DLD1 (cell line): ENCODE data around the gene HOXD10.

Experiments
- in situ Hi-C: cut with HindIII; loops from 2 replicates; pipeline ENCODE4 v1.10.0; 2017; ENCODE audit warnings: low sequenced_read_pairs

Gene HOXD10

DNA sequence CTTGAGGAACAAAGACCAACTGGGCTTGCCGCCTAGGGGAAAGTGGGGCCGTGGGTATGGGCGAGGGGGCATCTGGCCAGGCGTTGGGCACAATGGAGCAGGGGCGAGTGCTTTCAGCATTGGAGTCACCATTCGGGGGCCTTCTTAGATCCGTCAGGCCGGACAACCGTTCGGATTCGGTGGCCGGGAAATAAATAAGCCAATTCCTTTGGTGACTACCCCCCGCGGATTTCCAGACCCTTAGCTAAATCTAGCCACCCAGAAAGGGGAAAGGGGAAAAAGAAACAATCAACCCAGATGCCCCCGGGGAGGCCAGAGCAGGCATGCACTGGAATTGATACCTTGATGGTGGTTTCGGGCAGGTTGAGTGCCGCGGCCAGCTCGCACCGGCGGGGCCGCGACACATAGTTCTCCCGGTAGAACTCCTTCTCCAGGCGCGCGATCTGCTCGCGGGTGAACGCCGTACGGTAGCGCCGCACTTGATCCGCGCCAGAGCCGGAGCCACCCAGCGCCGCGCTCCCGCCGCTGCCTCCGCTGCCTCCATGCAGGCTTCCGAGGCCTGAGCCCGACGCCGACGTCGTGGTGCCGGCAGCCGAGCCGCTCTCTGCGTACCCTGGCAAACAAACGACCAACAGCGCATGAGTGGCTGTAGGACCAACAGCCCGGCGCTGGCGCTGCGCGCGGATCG is 34.6 kb upstream of the HOXD10 start:
- in situ Hi-C loops = no loop called here

- in situ Hi-C loops = no loop called here
Observed at GRCh38 chr2:176082525-176082823, 34.1 kb upstream of the HOXD10 start.

GRCh38 chr2:176082824-176083751 is 33.5 kb upstream of the HOXD10 start:
- in situ Hi-C loops = no loop called here

- in situ Hi-C loops = no loop called here
Observed at GRCh38 chr2:176083796-176084261, 32.7 kb upstream of the HOXD10 start, which contains the start of gene EVX2. TSS of gene EVX2 (minus strand) at chr2:176083962. CDS start at chr2:176083776, 186 bp downstream.

DNA sequence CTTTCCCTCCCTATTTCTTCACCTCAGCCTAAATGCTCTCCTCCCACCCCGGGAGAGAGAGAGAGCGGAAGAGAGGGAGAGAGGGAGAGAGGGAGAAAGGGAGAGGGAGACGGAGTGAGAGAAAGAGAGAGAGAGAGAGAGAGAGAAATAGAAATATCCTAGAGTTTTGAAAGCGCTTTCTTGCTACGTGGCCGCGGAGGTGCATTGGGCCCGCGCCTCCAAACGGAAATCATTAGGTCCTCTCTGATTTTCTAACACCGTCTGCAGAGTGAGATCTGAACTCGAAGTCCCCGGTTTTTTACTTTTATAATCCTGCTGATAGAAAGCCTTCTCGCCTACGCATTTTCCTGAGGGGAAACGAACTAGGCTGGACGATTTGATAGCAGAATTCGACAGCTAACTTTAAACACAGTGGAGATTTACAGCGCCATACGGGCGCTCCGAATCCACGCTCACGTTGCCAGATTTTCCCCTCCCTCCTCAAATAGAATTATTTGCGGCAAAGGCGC is 31.9 kb upstream of the HOXD10 start:
- in situ Hi-C loops = no loop called here

- in situ Hi-C loops = no loop called here
Observed at GRCh38 chr2:176085120-176085788, 31.3 kb upstream of the HOXD10 start.

DNA sequence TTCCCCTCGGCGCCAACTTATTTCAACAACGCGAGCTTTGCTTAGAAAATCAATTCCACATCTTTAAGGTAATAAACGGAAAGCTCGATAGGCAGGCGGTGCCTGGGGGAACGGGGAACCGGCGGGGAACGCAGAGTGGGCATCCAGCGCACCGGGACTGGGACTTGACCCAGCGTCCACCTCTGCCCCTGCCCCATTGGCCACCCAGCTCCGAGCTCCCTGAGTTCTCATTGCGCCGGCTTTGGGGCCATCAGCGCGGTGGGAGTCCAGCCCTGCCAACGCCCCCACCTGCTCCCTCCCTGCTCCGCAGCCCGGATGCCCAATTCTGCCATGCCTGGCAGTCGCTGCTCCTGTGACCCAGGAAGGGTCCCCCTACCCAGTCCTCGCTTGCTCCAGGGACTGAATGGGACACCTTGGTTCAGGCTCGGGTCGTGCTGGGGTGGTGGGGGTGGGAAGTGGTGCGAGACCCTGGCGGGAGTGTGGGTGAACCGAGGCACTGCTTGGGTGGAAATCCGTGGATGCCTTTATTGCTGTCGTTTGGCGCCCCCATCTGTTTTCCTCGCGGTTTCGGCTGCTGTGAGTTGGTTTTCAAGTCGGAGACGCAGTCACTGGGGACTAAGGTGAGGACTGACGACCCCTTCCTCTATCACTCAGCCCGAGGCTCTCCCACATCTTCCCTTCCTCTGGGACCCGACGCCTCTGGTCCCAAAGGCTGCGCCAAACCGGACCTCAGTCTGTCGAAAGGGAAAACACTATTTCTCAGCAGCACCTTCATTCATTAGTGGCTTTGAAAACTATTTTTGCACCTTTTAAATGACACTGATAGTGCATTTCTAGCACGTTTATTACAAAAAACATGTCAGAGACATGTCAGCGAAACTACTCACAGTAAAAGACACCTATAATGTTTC is 30.5 kb upstream of the HOXD10 start:
- in situ Hi-C loops = no loop called here

DNA sequence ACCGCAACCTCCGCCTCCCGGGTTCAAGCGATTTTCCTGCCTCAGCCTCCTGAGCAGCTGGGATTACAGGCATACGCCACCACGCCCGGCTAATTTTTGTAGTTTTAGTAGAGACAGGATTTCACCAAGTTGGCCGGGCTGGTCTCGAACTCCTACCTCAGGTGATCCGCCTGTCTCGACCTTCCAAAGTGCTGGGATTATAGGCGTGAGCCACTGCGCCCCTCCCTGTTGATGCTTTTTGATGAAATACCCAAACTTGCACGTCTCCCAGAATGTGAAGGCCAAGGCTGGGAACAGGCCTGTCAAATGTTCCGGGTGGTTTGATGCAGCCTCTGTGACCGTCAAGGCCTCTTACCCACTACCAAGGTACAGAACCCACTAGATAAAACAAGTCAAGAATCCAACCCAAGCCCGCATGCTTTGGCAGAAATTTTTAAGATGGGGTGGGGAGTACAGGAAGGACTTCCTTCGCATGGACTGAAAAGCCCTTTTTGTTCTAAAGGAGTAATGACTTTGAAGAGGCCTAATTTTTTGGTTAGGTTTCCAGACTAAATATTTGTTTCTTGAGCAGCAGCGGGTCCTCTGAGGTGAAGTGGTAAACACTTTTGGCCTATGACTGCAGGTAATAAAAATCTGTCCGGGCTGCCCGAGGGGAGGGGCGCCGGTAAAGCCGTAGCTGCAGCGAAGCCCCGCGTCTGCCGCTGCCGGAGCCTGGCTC is 29.1 kb upstream of the HOXD10 start:
- in situ Hi-C loops = no loop called here

GRCh38 chr2:176088048-176088936 is 28.3 kb upstream of the HOXD10 start:
- in situ Hi-C loops = no loop called here

GRCh38 chr2:176088937-176089842 is 27.4 kb upstream of the HOXD10 start:
- in situ Hi-C loops = no loop called here

DNA sequence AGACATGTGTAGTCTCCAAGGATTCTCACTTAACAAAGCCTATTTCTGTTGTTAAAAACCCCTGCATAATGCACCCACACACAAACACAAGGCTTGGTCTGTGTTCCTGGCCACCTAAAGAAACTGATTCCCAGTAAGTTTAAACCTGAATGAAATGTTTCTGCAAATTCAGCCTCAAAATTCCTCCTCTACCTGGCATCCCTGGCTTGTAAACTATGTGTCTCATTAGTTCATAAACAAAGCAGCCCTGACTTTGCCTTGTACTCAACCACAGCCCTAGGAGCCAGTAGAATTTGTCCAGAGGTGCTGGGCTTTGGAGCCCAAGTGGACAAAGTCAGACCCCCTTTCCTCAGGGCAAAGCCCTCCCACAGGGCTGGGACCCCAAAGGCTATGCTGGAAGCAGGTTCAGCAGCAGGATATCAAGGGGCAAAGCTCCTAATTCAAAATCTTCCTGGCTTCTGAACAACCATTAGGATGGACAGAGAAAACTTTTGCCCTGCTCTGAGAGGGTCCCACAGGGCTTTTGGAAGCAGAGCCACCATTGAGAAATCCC is 26.7 kb upstream of the HOXD10 start:
- in situ Hi-C loops = loop anchor here (10.0 kb wide), 1 partner anchor 715 kb away; no protein-coding TSS in a partner anchor

DNA sequence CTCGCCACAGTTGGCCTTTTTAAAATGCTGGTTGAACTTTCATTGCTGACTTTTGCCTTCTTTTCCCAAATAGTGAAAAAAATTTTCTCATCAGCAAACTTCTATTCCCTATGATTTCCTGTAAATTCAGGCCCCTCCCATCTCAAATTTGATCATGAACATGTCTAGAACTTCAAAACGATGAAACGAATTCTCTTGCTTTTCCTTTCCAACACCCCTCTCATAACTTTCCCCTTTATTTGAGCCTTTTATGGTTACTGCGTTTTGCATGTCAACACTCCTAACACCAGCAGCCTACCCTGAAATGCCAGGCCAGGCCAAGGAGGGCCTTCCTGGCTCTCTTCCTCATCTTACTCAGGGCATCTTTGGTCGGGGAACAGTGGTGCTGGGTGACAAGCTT is 25.7 kb upstream of the HOXD10 start:
- in situ Hi-C loops = loop anchor here (10.0 kb wide), 1 partner anchor 716 kb away; no protein-coding TSS in a partner anchor

GRCh38 chr2:176091329-176092258 is 25.0 kb upstream of the HOXD10 start:
- in situ Hi-C loops = loop anchor here (10.0 kb wide), 1 partner anchor 717 kb away; no protein-coding TSS in a partner anchor

DNA sequence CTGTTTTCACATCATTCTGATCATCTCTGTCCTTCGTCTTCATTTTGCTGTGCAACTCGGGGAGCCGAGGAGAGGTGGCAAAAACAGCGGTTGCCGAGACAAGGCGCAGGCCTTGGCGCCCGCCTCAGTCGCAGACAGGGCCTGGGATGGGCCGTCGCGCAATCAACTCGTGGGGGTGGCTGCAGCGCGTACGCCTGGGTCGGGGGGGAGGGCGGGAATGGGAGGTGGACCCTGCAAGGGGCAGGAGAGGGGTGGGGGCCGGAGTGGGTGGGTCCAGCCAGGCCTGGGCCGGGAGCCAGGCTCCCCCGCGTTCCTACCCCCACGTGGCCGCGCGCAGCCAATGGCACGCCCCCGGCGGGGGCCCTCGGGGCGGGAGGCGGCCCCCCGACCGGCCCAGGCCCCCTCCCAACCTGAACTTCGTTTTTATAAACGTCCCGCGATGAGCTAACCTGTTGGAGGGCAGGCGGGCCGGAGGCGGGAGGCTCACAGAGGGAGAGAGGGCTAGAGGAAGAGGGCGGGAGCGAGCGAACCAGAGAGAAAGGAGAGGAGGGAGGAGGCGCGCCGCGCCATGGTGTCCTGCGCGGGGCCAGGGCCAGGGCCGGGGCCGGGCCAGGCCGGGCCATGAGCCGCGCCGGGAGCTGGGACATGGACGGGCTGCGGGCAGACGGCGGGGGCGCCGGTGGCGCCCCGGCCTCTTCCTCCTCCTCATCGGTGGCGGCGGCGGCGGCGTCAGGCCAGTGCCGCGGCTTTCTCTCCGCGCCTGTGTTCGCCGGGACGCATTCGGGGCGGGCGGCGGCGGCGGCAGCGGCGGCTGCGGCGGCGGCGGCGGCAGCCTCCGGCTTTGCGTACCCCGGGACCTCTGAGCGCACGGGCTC is 24.1 kb upstream of the HOXD10 start, which contains the start of gene HOXD13:
Gene HOXD13, plus strand, starts transcription at position 452 of the 875 bp plus-strand sequence. Its CDS starts 170 bp downstream, at position 622.
- in situ Hi-C loops = loop anchor here (10.0 kb wide), 1 partner anchor 718 kb away; no protein-coding TSS in a partner anchor
